Astrocyte (in vitro differentiated cells and primary cell): Measurements from ENCODE around the gene ERGIC3.

Experiments
- EZH2 ChIP-seq: IDR thresholded peaks from 2 replicates; pipeline ENCODE4 v1.6.1; 2012; ENCODE audit warnings: mild to moderate bottlenecking, low read length, inconsistent platforms; ENCODE audit not compliant: insufficient read depth
- TF ChIP-seq, protein P1 (sequence below): IDR thresholded peaks from 2 replicates; pipeline ENCODE4 v1.5.1; 2011; ENCODE audit warnings: low read depth, mild to moderate bottlenecking, inconsistent platforms, low read length, moderate library complexity; ENCODE audit not compliant: insufficient read depth

DNA sequence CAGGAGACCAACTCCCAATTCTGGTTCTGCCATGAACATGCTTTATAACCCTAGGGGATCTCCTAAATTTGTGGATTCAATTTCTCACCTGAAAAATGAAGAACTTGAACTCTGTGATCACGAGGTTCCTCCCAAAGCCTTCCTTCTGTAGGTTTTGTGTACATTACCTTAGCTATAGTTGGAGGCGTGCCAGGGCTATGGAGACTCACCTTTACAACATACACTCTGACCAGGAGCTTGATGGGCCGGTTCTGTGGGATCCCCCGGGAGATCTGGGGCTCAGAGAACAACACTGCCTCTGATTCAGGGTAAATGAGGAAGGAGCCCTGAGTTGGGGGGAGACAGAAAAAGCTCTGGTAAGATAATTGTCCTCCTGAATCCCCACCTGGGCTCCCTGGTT is 34.1 kb downstream of the ERGIC3 start:
- TF ChIP-seq, protein P1, sequence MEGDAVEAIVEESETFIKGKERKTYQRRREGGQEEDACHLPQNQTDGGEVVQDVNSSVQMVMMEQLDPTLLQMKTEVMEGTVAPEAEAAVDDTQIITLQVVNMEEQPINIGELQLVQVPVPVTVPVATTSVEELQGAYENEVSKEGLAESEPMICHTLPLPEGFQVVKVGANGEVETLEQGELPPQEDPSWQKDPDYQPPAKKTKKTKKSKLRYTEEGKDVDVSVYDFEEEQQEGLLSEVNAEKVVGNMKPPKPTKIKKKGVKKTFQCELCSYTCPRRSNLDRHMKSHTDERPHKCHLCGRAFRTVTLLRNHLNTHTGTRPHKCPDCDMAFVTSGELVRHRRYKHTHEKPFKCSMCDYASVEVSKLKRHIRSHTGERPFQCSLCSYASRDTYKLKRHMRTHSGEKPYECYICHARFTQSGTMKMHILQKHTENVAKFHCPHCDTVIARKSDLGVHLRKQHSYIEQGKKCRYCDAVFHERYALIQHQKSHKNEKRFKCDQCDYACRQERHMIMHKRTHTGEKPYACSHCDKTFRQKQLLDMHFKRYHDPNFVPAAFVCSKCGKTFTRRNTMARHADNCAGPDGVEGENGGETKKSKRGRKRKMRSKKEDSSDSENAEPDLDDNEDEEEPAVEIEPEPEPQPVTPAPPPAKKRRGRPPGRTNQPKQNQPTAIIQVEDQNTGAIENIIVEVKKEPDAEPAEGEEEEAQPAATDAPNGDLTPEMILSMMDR = no peak
- TF ChIP-seq EZH2 = no peak
